B cell (primary cell): ENCODE results near the gene SPTY2D1. TPM values are rescaled to one million over a fixed set of nuclear protein-coding genes. Genes with fewer than 3 reads are reported as not detected.

ENCODE experiments used
- ATAC-seq: fragments of 200-7000 bp; cut with Tn5 transposase; one replicate; pipeline ENCODE4 v1.10.0; 2021; ENCODE audit warnings: low read depth, mild to moderate bottlenecking, moderate number of reproducible peaks, moderate library complexity
- CTCF ChIA-PET: fragments of 350-600 bp; sonication (Branson Sonifier 250); formaldehyde crosslinking; loops from one replicate; lab custom pipeline; 2021; ENCODE audit warnings: antibody characterized with exemption, inconsistent platforms; lab: Charles Lee
- POLR2A ChIA-PET: fragments of 350-600 bp; sonication (Branson Sonifier 250); formaldehyde crosslinking; loops from one replicate; lab custom pipeline; 2021; ENCODE audit warnings: antibody characterized with exemption; lab: Charles Lee
- DNase-seq: peaks from one replicate; pipeline ENCODE4 v3.0.0; 2013
- H2AFZ ChIP-seq: 2 replicates; pipeline ENCODE4 v1.6.1; 2012; ENCODE audit warnings: mild to moderate bottlenecking, low read depth, low read length; ENCODE audit not compliant: insufficient read depth, poor library complexity, severe bottlenecking
- H3K27ac ChIP-seq, 2 donors: 1 replicate in 1 of 2; 2 replicates in 1 of 2; pipeline ENCODE4 v1.5.1; 2012 to 2013; ENCODE audit warnings: low read length in 2 of 2, mild to moderate bottlenecking in 2 of 2, moderate library complexity in 1 of 2
- H3K27me3 ChIP-seq, 4 experiments: fragments of 200-600 bp in 1 of 4; sonication (generic) in 1 of 4; replicated peaks in 1 of 4; 1 replicate in 2 of 4; 2 replicates in 2 of 4; pipeline versions ENCODE4 v1.6.1 to v1.7.0; 2013 to 2016; ENCODE audit warnings: low read length in 3 of 4, mild to moderate bottlenecking in 2 of 4, mixed read lengths in 1 of 4, moderate library complexity in 1 of 4; ENCODE audit not compliant: insufficient read depth in 4 of 4, control insufficient read depth in 3 of 4; ENCODE audit errors: control extremely low read depth in 1 of 4
- H3K36me3 ChIP-seq, 2 experiments: replicated peaks in 1 of 2; 1 replicate in 1 of 2; 2 replicates in 1 of 2; pipeline versions ENCODE4 v1.6.1 to v1.7.1; 2013; ENCODE audit warnings: low read length in 1 of 2; ENCODE audit not compliant: insufficient read depth in 2 of 2, control insufficient read depth in 1 of 2; ENCODE audit errors: control extremely low read depth in 1 of 2, extremely low read depth in 1 of 2
- H3K4me1 ChIP-seq, 2 donors: fragments of 200-600 bp in 1 of 2; sonication (generic) in 1 of 2; 1 replicate in 1 of 2; 2 replicates in 1 of 2; pipeline versions ENCODE4 v1.5.1 to v1.6.1; 2013 to 2017; ENCODE audit warnings: low read length in 2 of 2; ENCODE audit not compliant: control insufficient read depth in 2 of 2, insufficient read depth in 2 of 2
- H3K4me2 ChIP-seq: replicated peaks from 2 replicates; pipeline ENCODE3; 2012; ENCODE audit warnings: mild to moderate bottlenecking, low read depth, low read length; ENCODE audit not compliant: poor library complexity, severe bottlenecking
- H3K4me3 ChIP-seq, 5 experiments: fragments of 200-600 bp in 1 of 5; sonication (generic) in 1 of 5; 1 replicate in 3 of 5; 2 replicates in 2 of 5; pipeline versions ENCODE4 v1.5.1 to v1.7.0; 2011 to 2016; ENCODE audit warnings: low read length in 4 of 5, mild to moderate bottlenecking in 4 of 5, low read depth in 2 of 5, control low read depth in 1 of 5, moderate library complexity in 1 of 5; ENCODE audit not compliant: insufficient read depth in 1 of 5; ENCODE audit errors: control extremely low read depth in 1 of 5, extremely low read depth in 1 of 5
- H3K79me2 ChIP-seq: fragments of 200-600 bp; sonication (generic); one replicate; pipeline ENCODE4 v1.6.0; 2016; ENCODE audit warnings: low read length; ENCODE audit not compliant: control insufficient read depth, insufficient read depth
- H3K9ac ChIP-seq: fragments of 200-600 bp; sonication (generic); 2 replicates; pipeline ENCODE4 v1.6.1; 2017; ENCODE audit warnings: mild to moderate bottlenecking, low read length, moderate library complexity
- H3K9me3 ChIP-seq, 3 donors: one replicate each; pipeline versions ENCODE4 v1.6.1 to v1.7.1; 2013; ENCODE audit warnings: low read length in 2 of 3; ENCODE audit not compliant: control insufficient read depth in 2 of 3, insufficient read depth in 1 of 3; ENCODE audit errors: control extremely low read depth in 1 of 3
- H4K20me1 ChIP-seq: 2 replicates; pipeline ENCODE4 v1.6.0; 2012; ENCODE audit warnings: mild to moderate bottlenecking, low read length; ENCODE audit not compliant: insufficient read depth, control insufficient read depth, poor library complexity, severe bottlenecking
- H3K27ac Mint-ChIP-seq: one replicate; pipeline ENCODE4 v1.8.0; 2021; ENCODE audit warnings: mixed read lengths
- H3K27me3 Mint-ChIP-seq: one replicate; pipeline ENCODE4 v1.8.0; 2021; ENCODE audit warnings: mixed read lengths
- H3K4me1 Mint-ChIP-seq: one replicate; pipeline ENCODE4 v1.8.0; 2021; ENCODE audit warnings: mixed read lengths
- H3K4me3 Mint-ChIP-seq: one replicate; pipeline ENCODE4 v1.8.0; 2021; ENCODE audit warnings: mixed read lengths
- H3K9me3 Mint-ChIP-seq: one replicate; pipeline ENCODE4 v1.8.0; 2022; ENCODE audit warnings: mixed read lengths; ENCODE audit not compliant: insufficient read depth
- EZH2 ChIP-seq: IDR thresholded peaks from 2 replicates; pipeline ENCODE4 v1.6.1; 2012; ENCODE audit warnings: borderline replicate concordance, low read depth, mild to moderate bottlenecking, moderate library complexity, low read length; ENCODE audit not compliant: insufficient read depth, poor library complexity, severe bottlenecking
- WGBS: methylation state at CpG from one replicate; pipeline ENCODE4 v1.1.5; 2013; ENCODE audit warnings: missing lambda C conversion rate; ENCODE audit not compliant: insufficient coverage; 5-methylcytosine and 5-hydroxymethylcytosine counted together
- intact Hi-C: fragments of 100-400 bp; cut with micrococcal nuclease; formaldehyde crosslinking; loops from one replicate; pipeline ENCODE4 v1.10.0; 2022
- polyA plus RNA-seq: library from polyadenylated mRNA; depleted of rRNA; stranded (reverse); fragments of >200 nt; gene quantifications from 2 replicates; pipeline ENCODE4 v1.2.3, GENCODE V29; 2012
- total RNA-seq, 2 donors: library from RNA; stranded (reverse); fragments of 120-200 nt in 1 of 2; gene quantifications; 1 replicate in 1 of 2; 2 replicates in 1 of 2; pipeline versions ENCODE4 v1.2.3 to v1.2.4, GENCODE V29; 2013 to 2022
- TF ChIP-seq, protein P1 (sequence below): fragments of 200-600 bp; IDR thresholded peaks from one replicate; pipeline ENCODE4 v1.8.0; 2022; ENCODE audit warnings: antibody characterized with exemption, mild to moderate bottlenecking

The SPTY2D1 gene
- total and polyA plus RNA-seq, 2 donors (not counting 1 experiment from before 2014, with no cell fraction given): 4.7 to 17.8 TPM

GRCh38 chr11:18600915-18601569 is 33.1 kb downstream of the SPTY2D1 start:
- H3K9ac ChIP-seq: no peak overlapping the region
- H3K27ac ChIP-seq: no peak overlapping the region
- Mint-ChIP-seq H3K27me3 (no peaks in the 10 kb centered on the region), H3K27ac (no peak overlapping the region), H3K4me3 (no peak overlapping the region), H3K4me1 (no peaks in the 10 kb centered on the region), H3K9me3 (no peaks in the 10 kb centered on the region)
- no peak overlapping the region for H3K4me2 ChIP-seq
- peaks cover 0 to 2% of the 10 kb centered on the region in 2 experiments for H3K36me3 ChIP-seq
- H3K79me2 ChIP-seq: no peaks in the 10 kb centered on the region
- DNase-seq (no peak), ATAC-seq (no peak)
- H4K20me1 ChIP-seq: no peaks in the 10 kb centered on the region
- 100% methylated on average over 3 of the region's 4 CpGs for WGBS
- intact Hi-C loops: no loop called here
- no peaks in the 10 kb centered on the region for H3K9me3 ChIP-seq
- H3K27me3 ChIP-seq: no peaks in the 10 kb centered on the region
- ChIA-PET POLR2A (no interaction called here), CTCF (no interaction called here)
- H2AFZ ChIP-seq: no peak overlapping the region
- H3K4me3 ChIP-seq: no peak overlapping the region
- no peaks in the 10 kb centered on the region for H3K4me1 ChIP-seq
- TF ChIP-seq, protein P1, sequence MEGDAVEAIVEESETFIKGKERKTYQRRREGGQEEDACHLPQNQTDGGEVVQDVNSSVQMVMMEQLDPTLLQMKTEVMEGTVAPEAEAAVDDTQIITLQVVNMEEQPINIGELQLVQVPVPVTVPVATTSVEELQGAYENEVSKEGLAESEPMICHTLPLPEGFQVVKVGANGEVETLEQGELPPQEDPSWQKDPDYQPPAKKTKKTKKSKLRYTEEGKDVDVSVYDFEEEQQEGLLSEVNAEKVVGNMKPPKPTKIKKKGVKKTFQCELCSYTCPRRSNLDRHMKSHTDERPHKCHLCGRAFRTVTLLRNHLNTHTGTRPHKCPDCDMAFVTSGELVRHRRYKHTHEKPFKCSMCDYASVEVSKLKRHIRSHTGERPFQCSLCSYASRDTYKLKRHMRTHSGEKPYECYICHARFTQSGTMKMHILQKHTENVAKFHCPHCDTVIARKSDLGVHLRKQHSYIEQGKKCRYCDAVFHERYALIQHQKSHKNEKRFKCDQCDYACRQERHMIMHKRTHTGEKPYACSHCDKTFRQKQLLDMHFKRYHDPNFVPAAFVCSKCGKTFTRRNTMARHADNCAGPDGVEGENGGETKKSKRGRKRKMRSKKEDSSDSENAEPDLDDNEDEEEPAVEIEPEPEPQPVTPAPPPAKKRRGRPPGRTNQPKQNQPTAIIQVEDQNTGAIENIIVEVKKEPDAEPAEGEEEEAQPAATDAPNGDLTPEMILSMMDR: no peak

DNA sequence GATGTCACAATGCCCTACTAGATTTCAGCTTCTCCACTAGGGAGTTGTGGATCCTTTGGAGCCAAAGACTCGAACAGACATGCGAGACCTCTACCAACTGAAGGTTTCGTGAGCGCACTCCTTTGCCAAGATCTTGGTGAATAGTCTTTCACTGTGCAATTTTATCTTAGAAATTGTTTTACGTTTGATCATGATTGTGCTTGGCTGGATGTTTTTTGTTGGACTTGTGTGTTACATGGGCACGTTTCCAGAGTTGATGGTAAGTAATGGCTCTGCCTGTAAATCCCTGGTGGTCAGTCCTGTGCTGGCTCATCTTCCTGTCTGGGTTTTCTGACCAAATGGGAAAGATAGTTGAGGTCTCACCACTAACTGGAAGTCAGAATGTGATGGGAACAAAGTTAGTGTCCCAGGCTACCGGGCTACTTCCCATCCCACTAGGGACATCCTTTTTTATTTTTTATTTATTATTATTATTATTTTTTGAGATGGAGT is 34.4 kb downstream of the SPTY2D1 start, which contains the start of gene MISFA:
TSS of gene MISFA (plus strand) at position 51 of the 492 bp plus-strand sequence. CDS start at position 191, 140 bp downstream.
- H3K4me3 ChIP-seq: no peak within 1 kb of the TSS
- Mint-ChIP-seq H3K27me3 (no peaks in the 10 kb centered on the region), H3K27ac (no peak within 1 kb of the TSS), H3K4me3 (no peak within 1 kb of the TSS), H3K9me3 (no peaks in the 10 kb centered on the region), H3K4me1 (no peaks in the 10 kb centered on the region)
- H3K4me1 ChIP-seq: no peaks in the 10 kb centered on the region
- intact Hi-C loops: no loop called here
- H3K9ac ChIP-seq: no peak within 1 kb of the TSS
- CTCF ChIA-PET: no interaction called here
- DNase-seq (no peak), ATAC-seq (no peak)
- POLR2A ChIA-PET: no interaction called here
- TF ChIP-seq, protein P1: no peak
- TF ChIP-seq EZH2: no peak
- 97% methylated on average over 6 of the region's 7 CpGs for WGBS
- no peak within 1 kb of the TSS for H3K27ac ChIP-seq
- no peak within 1 kb of the TSS for H2AFZ ChIP-seq
- H3K36me3 ChIP-seq: no peaks in the 10 kb centered on the region
- H3K4me2 ChIP-seq: no peak within 1 kb of the TSS
- no peaks in the 10 kb centered on the region for H3K79me2 ChIP-seq
- H3K9me3 ChIP-seq: no peaks in the 10 kb centered on the region
- H3K27me3 ChIP-seq: no peaks in the 10 kb centered on the region
- no peaks in the 10 kb centered on the region for H4K20me1 ChIP-seq
